Astrocyte of the cerebellum (primary cell): ENCODE results near the gene IP6K3.

Source experiments
- DNase-seq: peaks from one replicate; pipeline ENCODE4 v3.0.0-alpha.2; 2011; ENCODE audit warnings: low read depth
- H3K4me3 ChIP-seq: 2 replicates; pipeline ENCODE4 v1.5.1; 2011; ENCODE audit warnings: mild to moderate bottlenecking, low read depth, low read length, moderate library complexity
- in situ Hi-C: cut with HindIII; loops from 2 replicates; pipeline ENCODE4 v1.10.0; 2017; ENCODE audit warnings: low sequenced_read_pairs
- TF ChIP-seq, protein P1 (sequence below): IDR thresholded peaks from 2 replicates; pipeline ENCODE4 v1.5.1; 2012; ENCODE audit warnings: low read length, low read depth, moderate library complexity, mild to moderate bottlenecking; ENCODE audit errors: missing control alignments

IP6K3 gene

GRCh38 chr6:33766921-33767907 is 20.5 kb upstream of the IP6K3 start:
- H3K4me3 ChIP-seq = no peak overlapping the region
- TF ChIP-seq, protein P1, sequence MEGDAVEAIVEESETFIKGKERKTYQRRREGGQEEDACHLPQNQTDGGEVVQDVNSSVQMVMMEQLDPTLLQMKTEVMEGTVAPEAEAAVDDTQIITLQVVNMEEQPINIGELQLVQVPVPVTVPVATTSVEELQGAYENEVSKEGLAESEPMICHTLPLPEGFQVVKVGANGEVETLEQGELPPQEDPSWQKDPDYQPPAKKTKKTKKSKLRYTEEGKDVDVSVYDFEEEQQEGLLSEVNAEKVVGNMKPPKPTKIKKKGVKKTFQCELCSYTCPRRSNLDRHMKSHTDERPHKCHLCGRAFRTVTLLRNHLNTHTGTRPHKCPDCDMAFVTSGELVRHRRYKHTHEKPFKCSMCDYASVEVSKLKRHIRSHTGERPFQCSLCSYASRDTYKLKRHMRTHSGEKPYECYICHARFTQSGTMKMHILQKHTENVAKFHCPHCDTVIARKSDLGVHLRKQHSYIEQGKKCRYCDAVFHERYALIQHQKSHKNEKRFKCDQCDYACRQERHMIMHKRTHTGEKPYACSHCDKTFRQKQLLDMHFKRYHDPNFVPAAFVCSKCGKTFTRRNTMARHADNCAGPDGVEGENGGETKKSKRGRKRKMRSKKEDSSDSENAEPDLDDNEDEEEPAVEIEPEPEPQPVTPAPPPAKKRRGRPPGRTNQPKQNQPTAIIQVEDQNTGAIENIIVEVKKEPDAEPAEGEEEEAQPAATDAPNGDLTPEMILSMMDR = no peak
- in situ Hi-C loops = loop anchor here (5.0 to 10.0 kb wide), 2 partner anchors 182 to 375 kb away; partner anchors contain the start of gene BAK1
- no peak for DNase-seq

DNA sequence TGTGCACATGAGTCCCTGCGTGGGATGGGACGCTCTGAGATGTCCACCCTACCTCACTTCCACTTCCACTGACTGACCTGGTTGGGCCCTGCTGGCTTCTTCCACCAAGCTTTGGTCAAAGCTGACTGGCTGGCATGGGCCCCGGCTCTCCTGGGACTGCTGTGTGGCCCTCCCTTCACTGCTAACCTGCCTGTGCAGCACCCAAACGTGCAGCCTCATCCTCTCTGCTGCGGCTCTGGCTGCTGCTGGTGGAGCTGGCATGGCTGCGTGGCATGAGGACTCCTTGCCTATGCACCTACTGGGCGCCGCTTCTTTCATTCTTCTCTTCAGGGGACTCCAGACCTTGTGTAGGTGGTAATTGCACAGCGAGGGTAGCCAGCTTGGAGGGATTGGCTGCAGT is 18.7 kb upstream of the IP6K3 start:
- in situ Hi-C loops = loop anchor here (5.0 to 10.0 kb wide), 2 partner anchors 181 to 377 kb away; partner anchors contain the start of gene BAK1
- H3K4me3 ChIP-seq = no peak overlapping the region
- DNase-seq = no peak
- TF ChIP-seq, protein P1 = no peak

- DNase-seq = no peak
- no peak overlapping the region for H3K4me3 ChIP-seq
- TF ChIP-seq, protein P1 = no peak
- in situ Hi-C loops = loop anchor here (10.0 kb wide), 1 partner anchor 179 kb away; the partner anchor contains the start of gene BAK1
These were observed 17.3 kb upstream of the IP6K3 start for GRCh38 chr6:33764036-33764435.

DNA sequence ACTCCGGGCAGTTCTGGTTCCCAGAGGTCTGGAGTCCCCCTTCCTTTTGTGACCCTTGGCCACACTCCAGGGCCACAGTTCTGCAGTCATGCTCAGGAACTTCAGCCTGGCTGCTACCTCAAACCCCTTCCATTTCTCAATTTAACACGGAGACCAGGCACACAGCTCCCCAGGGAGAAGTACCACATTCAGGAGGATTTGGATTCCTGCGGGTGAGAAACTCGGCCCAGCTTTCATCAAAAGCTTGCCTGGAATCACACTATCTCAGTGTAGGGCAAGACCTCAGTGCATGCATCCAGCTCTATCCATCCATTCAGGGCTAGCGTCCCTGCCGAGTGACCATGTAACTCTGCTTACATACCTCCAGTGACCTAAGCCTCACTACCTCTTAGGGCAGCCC is 16.8 kb upstream of the IP6K3 start:
- in situ Hi-C loops = loop anchor here (10.0 kb wide), 1 partner anchor 179 kb away; the partner anchor contains the start of gene BAK1
- no peak for DNase-seq
- TF ChIP-seq, protein P1 = no peak
- H3K4me3 ChIP-seq = no peak overlapping the region

GRCh38 chr6:33762713-33763112 is 16.0 kb upstream of the IP6K3 start:
- TF ChIP-seq, protein P1 = no peak
- H3K4me3 ChIP-seq = no peak overlapping the region
- in situ Hi-C loops = loop anchor here (10.0 kb wide), 1 partner anchor 178 kb away; the partner anchor contains the start of gene BAK1
- no peak for DNase-seq

- no peak for DNase-seq
- no peak overlapping the region for H3K4me3 ChIP-seq
- TF ChIP-seq, protein P1 = peak; percentile 53
- in situ Hi-C loops = loop anchor here (10.0 kb wide), 1 partner anchor 177 kb away; the partner anchor contains the start of gene BAK1
These were observed 15.4 kb upstream of the IP6K3 start for GRCh38 chr6:33761922-33762629.
